Measurements from ENCODE around the gene DHRS4.
"Not testable (repeated sequence)": the region's sequence is repeated elsewhere in the genome, so short reads cannot be mapped to it uniquely, and the experiment has no call there.

DHRS4 gene

DNA sequence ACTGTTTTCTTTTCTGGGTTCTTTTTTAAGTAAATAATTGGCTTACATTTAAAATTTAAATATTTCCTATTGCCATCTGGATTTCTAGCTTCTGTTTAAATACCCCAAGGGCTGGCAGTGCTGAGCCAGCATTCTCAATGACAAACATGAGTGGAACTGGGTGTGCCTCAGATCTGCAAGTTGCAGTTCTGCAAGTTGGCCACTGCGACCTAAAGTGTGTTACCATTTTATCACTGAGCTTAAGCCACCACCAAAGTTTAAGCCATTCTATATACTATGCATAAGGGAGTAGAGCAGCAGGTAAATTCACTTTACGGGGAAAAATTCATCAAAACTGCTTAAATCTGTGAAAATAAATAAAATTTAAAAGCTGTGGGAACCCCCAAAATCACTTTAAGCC is 23.6 kb downstream of the DHRS4 start:
- H3K4me3 ChIP-seq (ENCODE audit: low read depth, low read length); DNase-seq (ENCODE audit: low read depth, low spot score); in situ Hi-C loops (cut with HindIII; ENCODE audit: low sequenced_read_pairs): not testable (repeated sequence)

GRCh38 chr14:23981951-23982813 is 28.6 kb downstream of the DHRS4 start:
- H3K4me3 ChIP-seq (ENCODE audit: low read depth, low read length); in situ Hi-C loops (cut with HindIII; ENCODE audit: low sequenced_read_pairs); DNase-seq (ENCODE audit: low read depth, low spot score): not testable (repeated sequence)

DNA sequence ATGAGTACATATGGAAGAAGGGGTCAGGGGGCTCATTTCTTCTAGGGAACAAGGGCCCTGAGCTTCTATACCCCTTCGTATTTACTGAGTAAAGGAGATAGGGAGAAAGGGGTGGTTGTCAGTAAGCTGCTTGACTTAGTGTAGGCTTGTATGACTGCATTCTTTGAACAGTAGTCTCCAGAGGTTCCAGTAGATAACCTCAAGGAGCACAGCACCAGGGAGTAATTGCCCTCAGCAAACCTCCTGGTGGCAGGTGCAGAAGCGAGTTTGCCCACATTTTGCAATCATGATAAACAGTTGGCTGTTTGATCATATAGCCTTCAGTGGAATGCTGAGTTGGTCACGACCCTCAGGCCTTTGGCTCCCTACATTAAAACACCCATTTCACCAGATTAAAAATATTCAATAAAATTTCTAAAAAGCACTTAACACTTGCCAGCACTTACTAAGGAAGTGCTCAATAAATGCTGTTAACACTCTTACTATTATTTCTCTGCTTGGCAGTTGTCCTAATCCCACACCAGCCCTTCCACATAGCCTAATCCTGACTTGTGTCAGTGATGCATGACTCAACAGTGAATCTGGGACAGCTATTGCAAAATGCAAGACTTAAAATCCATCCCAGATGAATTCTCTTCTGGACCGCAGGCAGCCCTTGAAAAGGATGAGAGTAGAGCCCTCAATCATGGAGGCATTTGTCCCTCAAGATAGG is 31.5 kb downstream of the DHRS4 start:
- no peak overlapping the region for H3K4me3 ChIP-seq (ENCODE audit: low read depth, low read length)
- DNase-seq (ENCODE audit: low read depth, low spot score): peak; percentile 26
- TF ChIP-seq CTCF (IDR thresholded peaks at IDR 0.05; ENCODE audit: low read depth, low read length): no peak
- in situ Hi-C loops (cut with HindIII; ENCODE audit: low sequenced_read_pairs): no loop called here

GRCh38 chr14:23988223-23988606 is 34.6 kb downstream of the DHRS4 start:
- DNase-seq (ENCODE audit: low read depth, low spot score); in situ Hi-C loops (cut with HindIII; ENCODE audit: low sequenced_read_pairs); H3K4me3 ChIP-seq (ENCODE audit: low read depth, low read length): not testable (repeated sequence)

GRCh38 chr14:23988607-23989363 is 35.2 kb downstream of the DHRS4 start, which contains the start of gene DHRS4L2:
Gene DHRS4L2, plus strand, starts transcription at chr14:23988929. Its CDS starts 19 bp downstream, at chr14:23988948.
- in situ Hi-C loops (cut with HindIII; ENCODE audit: low sequenced_read_pairs): not testable (repeated sequence)
- peak; percentile 50 for DNase-seq (ENCODE audit: low read depth, low spot score)
- H3K4me3 ChIP-seq (ENCODE audit: low read depth, low read length): peak within 1 kb of the TSS; percentile 27

- DNase-seq (ENCODE audit: low read depth, low spot score); in situ Hi-C loops (cut with HindIII; ENCODE audit: low sequenced_read_pairs); H3K4me3 ChIP-seq (ENCODE audit: low read depth, low read length): not testable (repeated sequence)
Observed at GRCh38 chr14:23989734-23990445, 36.3 kb downstream of the DHRS4 start.

DNA sequence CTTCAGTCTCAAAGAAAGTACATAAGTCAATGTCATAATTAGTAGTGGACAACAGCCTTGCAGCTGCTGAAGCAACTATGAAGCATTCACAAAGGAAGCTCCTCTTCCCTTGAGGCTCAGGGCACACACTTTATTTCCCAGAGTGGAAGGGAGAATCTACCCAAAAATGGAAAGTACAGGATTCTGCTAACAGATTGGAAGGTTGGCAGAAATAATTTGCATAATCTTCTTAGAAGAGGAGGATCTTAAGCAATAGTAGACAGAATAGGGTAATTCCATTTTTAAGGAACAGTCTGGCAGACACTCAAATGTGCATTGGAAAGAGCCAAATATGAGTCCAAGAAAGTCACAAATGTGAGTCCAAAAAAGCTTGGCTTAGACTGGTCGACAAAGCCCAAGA is 37.4 kb downstream of the DHRS4 start:
- H3K4me3 ChIP-seq (ENCODE audit: low read depth, low read length); in situ Hi-C loops (cut with HindIII; ENCODE audit: low sequenced_read_pairs); DNase-seq (ENCODE audit: low read depth, low spot score): not testable (repeated sequence)

GRCh38 chr14:23993042-23993441 is 39.5 kb downstream of the DHRS4 start:
- in situ Hi-C loops (cut with HindIII; ENCODE audit: low sequenced_read_pairs): not testable (repeated sequence)

GRCh38 chr14:23996009-23996408 is 42.4 kb downstream of the DHRS4 start:
- DNase-seq (ENCODE audit: low read depth, low spot score); in situ Hi-C loops (cut with HindIII; ENCODE audit: low sequenced_read_pairs); H3K4me3 ChIP-seq (ENCODE audit: low read depth, low read length): not testable (repeated sequence)

More at GRCh38 chr14:23993042-23993441, 39.5 kb downstream of the DHRS4 start:
- H3K4me3 ChIP-seq (ENCODE audit: low read depth, low read length); DNase-seq (ENCODE audit: low read depth, low spot score): not testable (repeated sequence)

GRCh38 chr14:23996825-23997224 is 43.3 kb downstream of the DHRS4 start:
- H3K4me3 ChIP-seq (ENCODE audit: low read depth, low read length); in situ Hi-C loops (cut with HindIII; ENCODE audit: low sequenced_read_pairs); DNase-seq (ENCODE audit: low read depth, low spot score): not testable (repeated sequence)

- H3K4me3 ChIP-seq (ENCODE audit: low read depth, low read length); DNase-seq (ENCODE audit: low read depth, low spot score); in situ Hi-C loops (cut with HindIII; ENCODE audit: low sequenced_read_pairs): not testable (repeated sequence)
Observed at GRCh38 chr14:23999640-24000039, 46.1 kb downstream of the DHRS4 start.

DNA sequence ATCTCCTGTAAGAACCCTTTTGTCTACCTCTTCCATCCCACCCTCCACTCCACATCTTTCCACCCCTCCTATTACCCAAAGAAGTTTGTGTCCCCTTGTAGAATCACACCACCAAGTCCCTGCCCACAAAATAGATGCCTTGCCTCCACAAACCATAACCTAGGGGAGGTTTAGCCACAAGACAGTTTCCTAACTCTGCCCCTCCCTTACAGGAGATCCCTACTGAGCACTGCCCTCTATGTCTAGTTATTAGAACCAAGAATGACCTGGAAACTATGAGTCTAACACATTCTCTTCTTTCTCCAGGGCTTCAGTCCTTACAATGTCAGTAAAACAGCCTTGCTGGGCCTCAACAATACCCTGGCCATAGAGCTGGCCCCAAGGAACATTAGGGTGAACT is 47.5 kb downstream of the DHRS4 start:
- DNase-seq (ENCODE audit: low read depth, low spot score); in situ Hi-C loops (cut with HindIII; ENCODE audit: low sequenced_read_pairs); H3K4me3 ChIP-seq (ENCODE audit: low read depth, low read length): not testable (repeated sequence)

DNA sequence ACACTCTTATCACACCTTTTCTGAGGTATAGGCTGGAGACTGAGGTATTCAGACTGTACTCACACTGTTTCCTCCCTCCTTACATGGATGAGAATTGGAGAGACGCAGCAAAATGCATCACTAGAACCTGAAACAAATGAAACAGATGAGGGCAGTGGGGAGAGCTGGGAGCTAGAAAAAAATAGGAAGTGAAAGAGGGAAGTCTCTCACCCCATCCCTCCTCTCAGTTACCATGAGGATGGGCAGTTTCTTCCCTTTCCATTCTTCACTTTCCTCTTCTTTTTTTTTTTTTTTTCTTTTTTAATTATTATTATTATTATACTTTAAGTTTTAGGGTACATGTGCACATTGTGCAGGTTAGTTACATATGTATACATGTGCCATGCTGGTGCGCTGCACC is 48.1 kb downstream of the DHRS4 start:
- in situ Hi-C loops (cut with HindIII; ENCODE audit: low sequenced_read_pairs); DNase-seq (ENCODE audit: low read depth, low spot score): not testable (repeated sequence)

GRCh38 chr14:24006471-24006816 is 52.9 kb downstream of the DHRS4 start:
- in situ Hi-C loops (cut with HindIII; ENCODE audit: low sequenced_read_pairs); DNase-seq (ENCODE audit: low read depth, low spot score): not testable (repeated sequence)
- H3K4me3 ChIP-seq (ENCODE audit: low read depth, low read length): peak overlapping the region; percentile 28

More for the DNA sequence above, 48.1 kb downstream of the DHRS4 start:
- not testable (repeated sequence) for H3K4me3 ChIP-seq (ENCODE audit: low read depth, low read length)
